GOT3 (cell line): Measurements from ENCODE around the gene TNFSF15.
A peak's percentile ranks its signal among the peaks of the same experiment; 100 is the strongest.
"Not testable (repeated sequence)": the region's sequence is repeated elsewhere in the genome, so short reads cannot be mapped to it uniquely, and the experiment has no call there.

Experiments used
- DNase-seq: peaks from one replicate; lab custom pipeline; 2025; ENCODE audit warnings: mixed read lengths; lab: John Stamatoyannopoulos, UW

TNFSF15 gene

GRCh38 chr9:114756920-114757319, 48.9 kb downstream of the TNFSF15 start:
- no peak for DNase-seq

- no peak for DNase-seq
Observed at GRCh38 chr9:114754581-114754980, 51.3 kb downstream of the TNFSF15 start.

- DNase-seq = no peak
Observed at GRCh38 chr9:114746591-114747346, 59.1 kb downstream of the TNFSF15 start.

GRCh38 chr9:114745879-114746550, 59.8 kb downstream of the TNFSF15 start:
- no peak for DNase-seq

- no peak for DNase-seq
Observed at GRCh38 chr9:114745108-114745848, 60.6 kb downstream of the TNFSF15 start.

GRCh38 chr9:114743446-114743845, 62.4 kb downstream of the TNFSF15 start:
- DNase-seq = no peak

- DNase-seq = no peak
Observed at GRCh38 chr9:114742947-114743346, 62.9 kb downstream of the TNFSF15 start.

- not testable (repeated sequence) for DNase-seq
Observed at GRCh38 chr9:114741521-114741920, 64.3 kb downstream of the TNFSF15 start.

GRCh38 chr9:114738581-114739316, 67.1 kb downstream of the TNFSF15 start:
- DNase-seq = peak; percentile 26

- DNase-seq = no peak
Observed at GRCh38 chr9:114737847-114738246, 68.0 kb downstream of the TNFSF15 start.

GRCh38 chr9:114737118-114737517, 68.7 kb downstream of the TNFSF15 start:
- no peak for DNase-seq

GRCh38 chr9:114735704-114736103, 70.1 kb downstream of the TNFSF15 start:
- no peak for DNase-seq

- DNase-seq = not testable (repeated sequence)
Observed at GRCh38 chr9:114735139-114735538, 70.7 kb downstream of the TNFSF15 start.
